HG03064 (cell line): Measurements from ENCODE around the gene MACROD1.

Experiments
- ATAC-seq: cut with Tn5 transposase; IDR thresholded peaks from one replicate; pipeline ENCODE4 v1.9.1; 2021; ENCODE audit warnings: low read depth; ENCODE audit not compliant: unreplicated experiment

MACROD1 gene

GRCh38 chr11:64095273-64095817 is 70.6 kb downstream of the MACROD1 start:
- ATAC-seq = no peak

- no peak for ATAC-seq
Measured at GRCh38 chr11:64094463-64095260, 71.3 kb downstream of the MACROD1 start.

- no peak for ATAC-seq
Measured at GRCh38 chr11:64093233-64094039, 72.5 kb downstream of the MACROD1 start.

GRCh38 chr11:64092761-64093136 is 73.2 kb downstream of the MACROD1 start:
- ATAC-seq = no peak

- no peak for ATAC-seq
Measured at GRCh38 chr11:64092111-64092760, 73.7 kb downstream of the MACROD1 start.

GRCh38 chr11:64090806-64091516 is 75.0 kb downstream of the MACROD1 start:
- ATAC-seq = no peak

- ATAC-seq = no peak
Measured at GRCh38 chr11:64089915-64090805, 75.8 kb downstream of the MACROD1 start.

GRCh38 chr11:64089493-64089892 is 76.4 kb downstream of the MACROD1 start:
- ATAC-seq = no peak

- no peak for ATAC-seq
Measured at GRCh38 chr11:64089027-64089360, 76.9 kb downstream of the MACROD1 start.

- ATAC-seq = no peak
Measured at GRCh38 chr11:64088162-64089026, 77.5 kb downstream of the MACROD1 start.

GRCh38 chr11:64086258-64087123 is 79.4 kb downstream of the MACROD1 start:
- ATAC-seq = no peak

- ATAC-seq = no peak
Measured at GRCh38 chr11:64085906-64086257, 80.0 kb downstream of the MACROD1 start.

- no peak for ATAC-seq
Measured at GRCh38 chr11:64084951-64085710, 80.8 kb downstream of the MACROD1 start.

GRCh38 chr11:64084146-64084950 is 81.6 kb downstream of the MACROD1 start:
- ATAC-seq = no peak

GRCh38 chr11:64083398-64084080 is 82.4 kb downstream of the MACROD1 start:
- no peak for ATAC-seq
